Measurements from ENCODE around the gene STARD9.

DNA sequence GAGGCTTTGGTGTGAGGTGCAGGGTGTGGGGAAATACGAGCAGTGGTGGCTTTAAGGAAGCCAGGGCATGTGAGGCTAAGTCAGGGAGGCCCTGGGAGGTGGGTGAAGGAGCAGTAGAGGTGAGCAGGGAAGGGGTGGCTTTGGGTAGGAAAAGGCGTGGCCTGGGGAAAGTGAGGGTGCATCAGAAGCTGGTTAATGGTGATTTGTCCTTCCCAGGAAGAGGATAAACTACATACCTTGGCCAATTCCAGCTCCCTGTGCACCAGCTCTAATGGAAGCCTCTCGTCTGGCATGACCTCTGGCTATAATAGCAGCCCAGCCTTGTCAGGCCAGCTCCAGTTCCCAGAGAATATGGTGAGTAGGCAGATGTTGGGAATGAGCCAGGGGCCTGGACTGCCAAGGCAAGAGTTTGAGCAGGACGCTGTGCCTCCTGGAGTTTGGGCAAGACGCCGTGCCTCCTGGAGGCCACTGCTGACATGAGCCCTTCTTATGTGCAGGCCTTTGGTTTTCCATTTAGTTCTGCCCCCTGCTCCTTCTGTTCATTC is 120.2 kb downstream of the STARD9 start:
- no peak for TF ChIP-seq EGR1 (conservative IDR thresholded peaks at IDR 0.05)
- TF ChIP-seq, protein P1, sequence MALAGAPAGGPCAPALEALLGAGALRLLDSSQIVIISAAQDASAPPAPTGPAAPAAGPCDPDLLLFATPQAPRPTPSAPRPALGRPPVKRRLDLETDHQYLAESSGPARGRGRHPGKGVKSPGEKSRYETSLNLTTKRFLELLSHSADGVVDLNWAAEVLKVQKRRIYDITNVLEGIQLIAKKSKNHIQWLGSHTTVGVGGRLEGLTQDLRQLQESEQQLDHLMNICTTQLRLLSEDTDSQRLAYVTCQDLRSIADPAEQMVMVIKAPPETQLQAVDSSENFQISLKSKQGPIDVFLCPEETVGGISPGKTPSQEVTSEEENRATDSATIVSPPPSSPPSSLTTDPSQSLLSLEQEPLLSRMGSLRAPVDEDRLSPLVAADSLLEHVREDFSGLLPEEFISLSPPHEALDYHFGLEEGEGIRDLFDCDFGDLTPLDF (CRISPR knock-in tag; IDR thresholded peaks at IDR 0.05), result no peak
- TF ChIP-seq, protein P2, sequence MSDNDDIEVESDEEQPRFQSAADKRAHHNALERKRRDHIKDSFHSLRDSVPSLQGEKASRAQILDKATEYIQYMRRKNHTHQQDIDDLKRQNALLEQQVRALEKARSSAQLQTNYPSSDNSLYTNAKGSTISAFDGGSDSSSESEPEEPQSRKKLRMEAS (CRISPR knock-in tag; IDR thresholded peaks at IDR 0.05), result no peak
- no peak for TF ChIP-seq ZNF121 (CRISPR knock-in tag; conservative IDR thresholded peaks at IDR 0.05)
- no peak for TF ChIP-seq HNRNPLL (IDR thresholded peaks at IDR 0.05; ENCODE audit: low read depth, low read length, poor library complexity, severe bottlenecking)
- TF ChIP-seq, protein P3, sequence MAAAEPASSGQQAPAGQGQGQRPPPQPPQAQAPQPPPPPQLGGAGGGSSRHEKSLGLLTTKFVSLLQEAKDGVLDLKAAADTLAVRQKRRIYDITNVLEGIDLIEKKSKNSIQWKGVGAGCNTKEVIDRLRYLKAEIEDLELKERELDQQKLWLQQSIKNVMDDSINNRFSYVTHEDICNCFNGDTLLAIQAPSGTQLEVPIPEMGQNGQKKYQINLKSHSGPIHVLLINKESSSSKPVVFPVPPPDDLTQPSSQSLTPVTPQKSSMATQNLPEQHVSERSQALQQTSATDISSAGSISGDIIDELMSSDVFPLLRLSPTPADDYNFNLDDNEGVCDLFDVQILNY (CRISPR knock-in tag; IDR thresholded peaks at IDR 0.05), result no peak
